NCI-H748 (cell line): Measurements from ENCODE around the gene ABHD6.
"Not testable (repeated sequence)": the region's sequence is repeated elsewhere in the genome, so short reads cannot be mapped to it uniquely, and the experiment has no call there.

Experiments used
- DNase-seq: peaks from one replicate; lab custom pipeline; 2025; ENCODE audit not compliant: unreplicated experiment; lab: John Stamatoyannopoulos, UW

Gene ABHD6

GRCh38 chr3:58242340-58242739 lies 4.7 kb downstream of the ABHD6 start:
- DNase-seq: no peak

GRCh38 chr3:58242860-58243259 lies 5.3 kb downstream of the ABHD6 start:
- DNase-seq: not testable (repeated sequence)

- no peak for DNase-seq
These were observed 6.5 kb downstream of the ABHD6 start for GRCh38 chr3:58243976-58244585.

- no peak for DNase-seq
These were observed 8.8 kb downstream of the ABHD6 start for GRCh38 chr3:58246148-58247047.

GRCh38 chr3:58249358-58250092 lies 11.9 kb downstream of the ABHD6 start:
- DNase-seq: no peak

GRCh38 chr3:58250093-58250707 lies 12.6 kb downstream of the ABHD6 start:
- no peak for DNase-seq

- DNase-seq: no peak
These were observed 14.0 kb downstream of the ABHD6 start for GRCh38 chr3:58251631-58252035.

- no peak for DNase-seq
These were observed 16.6 kb downstream of the ABHD6 start for GRCh38 chr3:58254144-58254543.

- DNase-seq: no peak
These were observed 18.5 kb downstream of the ABHD6 start for GRCh38 chr3:58256061-58256460.

GRCh38 chr3:58256511-58256910 lies 18.9 kb downstream of the ABHD6 start:
- no peak for DNase-seq

GRCh38 chr3:58258392-58259055 lies 20.9 kb downstream of the ABHD6 start:
- DNase-seq: no peak

- DNase-seq: no peak
These were observed 22.7 kb downstream of the ABHD6 start for GRCh38 chr3:58260261-58260731.

GRCh38 chr3:58260733-58261132 lies 23.1 kb downstream of the ABHD6 start:
- no peak for DNase-seq

- no peak for DNase-seq
These were observed 24.5 kb downstream of the ABHD6 start for GRCh38 chr3:58261954-58262666.

- DNase-seq: no peak
These were observed 29.0 kb downstream of the ABHD6 start for GRCh38 chr3:58266577-58266976.

- DNase-seq: not testable (repeated sequence)
These were observed 30.0 kb downstream of the ABHD6 start for GRCh38 chr3:58267543-58267942.

- no peak for DNase-seq
These were observed 31.8 kb downstream of the ABHD6 start for GRCh38 chr3:58269356-58269755.

- DNase-seq: no peak
These were observed 32.9 kb downstream of the ABHD6 start for GRCh38 chr3:58270485-58270884.

GRCh38 chr3:58271901-58272501 lies 34.4 kb downstream of the ABHD6 start:
- DNase-seq: no peak

- no peak for DNase-seq
These were observed 35.3 kb downstream of the ABHD6 start for GRCh38 chr3:58272891-58273290.
